ENCODE data around the gene PODXL2.
"Not testable (repeated sequence)": the region's sequence is repeated elsewhere in the genome, so short reads cannot be mapped to it uniquely, and the experiment has no call there.

The PODXL2 gene

DNA sequence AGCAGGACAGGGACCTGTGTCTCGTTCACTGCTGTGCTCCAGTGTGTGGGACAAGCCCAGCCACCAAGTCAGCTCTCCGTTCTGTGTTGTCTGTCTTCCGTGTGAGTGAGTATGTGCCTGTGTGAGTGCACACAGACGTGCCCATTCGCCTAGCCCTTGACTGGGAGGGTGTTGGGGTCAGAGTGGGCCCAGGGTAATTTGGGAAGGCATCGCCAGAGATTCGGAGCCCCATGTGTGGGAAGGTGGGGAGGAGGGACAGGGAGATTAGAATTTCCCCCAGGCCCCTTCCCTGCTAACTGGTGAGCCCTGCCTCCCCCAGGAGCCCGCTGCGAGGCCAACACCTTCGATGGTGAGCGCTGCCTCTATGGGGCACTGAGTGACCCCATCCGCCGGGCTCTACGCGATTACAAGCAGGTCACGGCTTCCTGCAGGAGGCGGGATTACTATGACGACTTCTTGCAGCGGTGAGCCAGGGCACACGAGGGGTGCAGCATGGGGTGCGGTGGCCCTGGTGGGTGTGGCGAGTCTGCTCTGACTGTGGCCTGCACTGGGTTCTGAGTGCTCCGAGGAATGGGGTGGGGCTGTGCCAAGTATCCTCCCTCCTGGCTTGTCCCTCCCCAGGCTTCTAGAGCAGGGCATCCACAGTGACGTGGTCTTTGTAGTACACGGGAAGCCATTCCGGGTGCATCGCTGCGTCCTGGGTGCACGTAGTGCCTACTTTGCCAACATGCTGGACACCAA, 46.8 kb downstream of the PODXL2 start:
- DNase-seq: no peak

DNA sequence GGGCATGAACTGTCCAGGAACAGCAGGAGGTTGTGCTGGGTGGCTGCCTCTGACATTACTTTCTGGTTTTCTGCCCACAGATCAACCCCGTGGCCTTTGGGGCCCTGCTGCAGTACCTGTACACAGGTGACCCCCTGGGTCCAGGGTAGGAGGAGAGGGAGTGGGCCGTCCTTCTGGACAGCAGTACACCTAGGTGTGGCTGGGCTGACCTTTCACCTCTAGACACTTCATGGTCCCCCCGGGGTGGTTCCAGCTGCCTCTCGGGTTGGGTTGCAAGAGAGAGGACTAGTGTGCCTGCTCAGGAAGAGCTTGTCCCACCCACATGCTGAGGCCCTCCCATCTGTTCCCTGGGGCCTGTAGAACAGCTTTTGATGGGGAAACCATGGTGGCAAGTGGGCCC, 47.5 kb downstream of the PODXL2 start:
- DNase-seq: no peak

DNA sequence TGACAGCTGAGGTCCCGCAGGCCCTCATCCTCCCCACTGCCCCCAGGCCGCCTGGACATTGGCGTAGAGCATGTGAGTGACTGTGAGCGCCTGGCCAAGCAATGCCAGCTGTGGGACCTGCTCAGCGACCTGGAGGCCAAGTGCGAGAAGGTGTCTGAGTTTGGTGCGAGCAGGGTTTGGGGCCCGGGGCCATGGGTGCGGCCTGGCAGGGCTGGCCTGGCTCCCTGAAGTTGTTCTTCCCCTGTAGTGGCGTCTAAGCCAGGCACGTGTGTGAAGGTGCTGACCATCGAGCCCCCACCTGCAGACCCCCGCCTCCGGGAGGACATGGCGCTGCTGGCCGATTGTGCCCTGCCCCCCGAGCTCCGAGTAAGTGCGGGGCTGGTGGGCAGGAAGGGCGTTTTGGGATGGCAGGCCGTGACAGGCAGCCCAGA, 48.0 kb downstream of the PODXL2 start:
- no peak for DNase-seq

GRCh38 chr3:127677541-127678314, 48.7 kb downstream of the PODXL2 start:
- no peak for DNase-seq

- DNase-seq: no peak
Measured at GRCh38 chr3:127678315-127678599, 49.3 kb downstream of the PODXL2 start.

- DNase-seq: no peak
Measured at GRCh38 chr3:127678611-127679533, 49.9 kb downstream of the PODXL2 start.

- no peak for DNase-seq
Measured at GRCh38 chr3:127679534-127680145, 50.7 kb downstream of the PODXL2 start.

GRCh38 chr3:127680146-127680661, 51.2 kb downstream of the PODXL2 start:
- no peak for DNase-seq

DNA sequence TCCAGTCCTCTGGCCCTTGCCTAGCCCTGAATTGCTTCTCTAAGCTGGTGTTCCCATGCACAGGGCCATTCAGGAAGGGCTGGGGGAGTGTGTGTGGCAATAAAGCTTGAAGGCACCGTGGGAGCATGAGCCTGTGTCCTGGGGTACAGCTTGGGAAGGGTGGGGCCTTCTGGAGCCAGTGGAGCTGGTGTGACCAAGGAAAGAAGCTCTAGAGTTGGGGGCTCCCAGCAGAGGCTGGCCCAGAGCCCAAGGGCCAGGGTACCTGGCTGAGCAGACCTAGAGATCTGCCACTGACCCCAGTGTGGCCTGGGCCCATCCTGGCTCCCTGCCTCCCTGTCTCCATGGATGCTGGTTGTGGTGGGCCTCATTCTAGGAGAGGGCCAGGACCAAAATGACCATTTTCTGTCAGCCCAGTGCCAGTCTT, 51.8 kb downstream of the PODXL2 start:
- no peak for DNase-seq

GRCh38 chr3:127682175-127682554, 53.2 kb downstream of the PODXL2 start:
- DNase-seq: not testable (repeated sequence)

DNA sequence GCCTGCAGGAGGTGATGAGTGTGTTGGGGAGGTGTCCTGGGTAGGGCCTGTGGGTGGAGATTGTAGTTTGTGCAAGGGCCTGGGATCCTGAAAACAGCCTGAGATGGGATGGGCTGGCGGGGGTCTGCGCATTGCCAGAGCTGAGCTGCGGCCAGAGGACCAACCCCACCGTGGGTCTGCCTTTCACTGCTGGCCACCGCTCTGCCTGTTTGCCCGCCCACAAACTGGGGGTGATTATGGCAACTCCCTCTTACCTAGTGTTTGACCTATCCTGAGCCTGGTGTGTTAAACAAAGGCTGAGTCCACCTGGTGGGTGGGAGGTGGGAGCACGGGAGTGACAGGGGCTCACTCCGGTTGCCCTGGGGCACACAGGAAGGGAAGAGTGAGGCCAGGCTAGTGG, 53.6 kb downstream of the PODXL2 start:
- no peak for DNase-seq

DNA sequence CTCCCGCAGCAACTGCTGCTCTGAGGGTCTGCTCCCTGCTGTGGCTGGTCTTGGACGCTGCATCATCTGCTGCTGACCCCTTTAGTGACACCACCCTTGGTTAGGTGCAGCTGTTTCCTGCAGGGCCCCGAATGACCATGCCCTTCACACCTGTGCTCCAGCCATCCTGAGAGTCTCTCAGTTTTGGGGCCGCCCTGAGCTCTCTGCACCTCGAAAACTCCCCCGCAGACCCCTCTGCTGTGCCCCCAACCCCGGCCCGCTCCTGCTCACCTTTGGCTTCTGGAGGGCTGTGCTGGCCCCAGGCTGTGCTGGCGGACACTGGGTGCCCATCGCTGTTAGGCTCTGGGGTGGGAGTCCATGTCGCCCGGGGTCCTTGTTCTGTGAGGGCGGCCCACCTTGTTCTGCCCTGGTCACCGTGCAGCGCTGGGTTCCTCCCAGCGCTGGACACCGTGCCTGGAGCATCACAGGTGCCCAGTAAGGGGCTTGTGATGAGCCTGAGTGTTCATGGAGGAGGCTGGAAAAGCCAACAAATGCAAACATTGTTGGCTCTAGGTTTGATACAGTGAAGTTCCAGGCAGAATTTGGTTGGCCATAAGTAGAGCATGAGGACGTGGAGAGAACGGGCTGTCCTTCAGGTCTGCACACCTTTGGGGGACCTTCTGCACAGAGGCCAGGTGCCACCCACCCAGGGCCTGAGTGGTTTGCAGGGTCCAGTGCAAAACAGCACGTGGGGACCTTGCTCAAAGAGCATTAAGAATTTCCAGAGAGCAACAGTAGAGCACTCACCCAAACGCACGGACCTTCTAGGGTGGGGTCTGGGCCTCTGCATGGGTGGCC, 56.1 kb downstream of the PODXL2 start:
- no peak for DNase-seq

DNA sequence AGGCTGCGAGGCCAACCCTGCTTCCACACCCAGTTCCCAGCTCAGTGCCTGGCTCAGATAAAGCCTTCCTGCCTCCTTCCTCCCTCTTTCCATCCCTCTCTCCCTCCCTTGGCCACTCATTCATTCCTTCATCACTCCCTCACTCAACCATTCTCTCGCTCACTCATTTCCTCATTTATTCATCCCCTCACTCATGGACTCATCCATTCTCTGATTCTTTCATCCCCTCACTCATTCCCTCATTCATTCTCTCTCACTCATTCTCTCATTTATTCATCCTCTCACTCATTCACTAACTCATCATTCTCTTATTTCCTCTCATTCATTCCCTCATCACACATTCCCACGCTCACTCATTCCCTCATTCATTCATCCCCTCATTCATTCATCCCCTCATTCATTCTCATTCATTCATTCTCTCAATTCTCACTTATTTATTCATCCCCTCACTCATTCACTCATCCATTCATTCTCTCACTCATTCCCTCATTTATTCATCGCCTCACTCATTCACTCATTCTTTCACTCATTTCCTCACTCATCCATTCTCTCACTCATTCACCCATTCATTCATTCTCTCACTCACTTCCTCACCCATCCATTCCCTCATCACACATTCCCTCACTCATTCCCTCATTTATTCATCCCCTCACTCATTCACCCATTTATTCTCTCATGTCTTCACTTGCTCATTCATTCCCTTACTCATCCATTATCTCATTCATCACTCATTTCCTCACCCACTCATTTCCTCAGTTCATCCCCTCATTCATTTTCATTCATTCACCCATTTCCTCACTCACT, 56.9 kb downstream of the PODXL2 start:
- DNase-seq: no peak

DNA sequence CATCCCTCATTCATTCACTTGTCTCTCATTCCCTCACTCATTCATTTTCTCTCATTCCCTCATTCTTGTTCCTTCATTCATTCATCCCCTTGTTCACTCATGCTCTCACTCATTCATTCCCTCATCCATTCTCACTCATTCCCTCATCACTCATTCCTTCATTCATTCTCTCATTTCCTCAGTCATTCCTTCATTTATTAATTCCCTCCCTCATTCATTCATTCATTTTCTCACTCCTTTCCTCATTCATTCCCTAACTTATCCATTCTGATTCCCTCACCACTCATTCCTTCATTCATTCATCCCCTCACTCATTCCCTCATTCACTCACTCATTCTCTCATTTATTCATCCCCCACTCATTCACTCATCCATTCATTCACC, 57.5 kb downstream of the PODXL2 start:
- no peak for DNase-seq

GRCh38 chr3:127687228-127687737, 58.3 kb downstream of the PODXL2 start:
- DNase-seq: no peak

- no peak for DNase-seq
Measured at GRCh38 chr3:127688022-127688415, 59.0 kb downstream of the PODXL2 start.

DNA sequence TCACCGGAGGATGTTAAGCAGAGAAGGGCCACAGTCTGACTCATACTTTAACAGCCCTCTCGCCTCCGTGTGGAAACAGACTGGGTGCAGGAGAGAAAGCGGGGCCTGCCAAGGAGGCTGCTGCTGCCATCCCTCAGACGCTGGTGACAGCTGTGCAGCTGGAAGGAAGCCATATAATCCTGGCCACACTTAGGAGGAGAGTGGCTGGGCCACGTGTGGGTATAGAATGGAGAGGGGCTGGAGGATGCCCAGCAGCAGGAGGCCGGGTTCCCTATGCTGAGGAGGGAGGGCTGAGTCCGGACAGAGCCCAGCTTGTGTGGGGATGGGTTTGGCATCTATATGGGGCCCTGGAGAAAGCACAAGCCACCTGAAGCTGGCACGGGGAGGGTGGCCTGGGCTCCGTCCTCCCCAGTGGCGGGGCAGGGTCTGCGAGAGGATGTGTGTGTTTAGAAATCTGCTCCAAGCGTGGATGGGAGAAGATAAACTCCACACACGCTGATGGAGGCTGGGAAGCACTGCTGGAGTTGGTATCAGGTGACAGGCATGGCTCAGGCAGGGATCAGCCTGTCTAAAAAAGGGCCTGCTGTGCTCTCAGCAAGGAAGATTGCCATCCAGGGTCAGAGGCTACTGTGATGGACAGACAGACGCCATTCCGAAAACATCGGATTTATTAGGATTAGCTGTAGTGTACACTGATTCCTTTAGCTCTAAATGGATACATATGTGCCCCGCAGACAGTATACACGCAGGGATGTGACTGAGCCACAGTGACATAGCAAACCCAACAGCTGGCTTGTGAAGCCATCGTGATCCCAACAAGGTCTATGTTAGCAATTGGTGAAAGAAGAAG, 59.7 kb downstream of the PODXL2 start:
- no peak for DNase-seq

DNA sequence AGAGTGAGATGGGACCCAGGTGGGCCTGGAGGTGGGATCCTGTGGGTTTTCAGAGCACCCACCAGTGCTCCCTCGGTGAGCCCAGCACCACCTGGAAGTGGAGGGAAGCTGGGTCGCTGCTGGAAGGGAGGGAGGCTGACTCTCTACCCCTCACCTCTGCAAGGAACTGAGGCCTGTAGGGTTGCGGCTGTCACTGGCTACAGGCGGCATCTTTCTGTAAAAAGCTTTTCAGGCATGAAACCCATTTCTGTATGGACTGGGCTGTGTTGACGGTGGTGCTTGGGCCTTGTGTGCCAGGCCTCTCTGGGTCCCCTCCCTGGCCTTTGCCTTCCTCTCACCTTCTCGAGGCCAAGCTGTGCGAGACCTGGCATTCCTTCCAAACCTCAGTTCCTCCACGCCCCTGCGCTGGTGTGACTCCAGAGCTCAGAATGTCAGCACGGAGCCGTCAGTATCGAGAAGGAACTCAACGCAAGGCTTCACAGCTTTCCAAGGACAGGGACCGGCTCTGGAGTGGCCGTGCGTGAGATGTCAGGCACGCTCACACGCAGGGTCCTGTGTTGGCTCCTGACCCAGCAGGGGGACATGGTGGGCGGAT, 60.4 kb downstream of the PODXL2 start:
- no peak for DNase-seq

DNA sequence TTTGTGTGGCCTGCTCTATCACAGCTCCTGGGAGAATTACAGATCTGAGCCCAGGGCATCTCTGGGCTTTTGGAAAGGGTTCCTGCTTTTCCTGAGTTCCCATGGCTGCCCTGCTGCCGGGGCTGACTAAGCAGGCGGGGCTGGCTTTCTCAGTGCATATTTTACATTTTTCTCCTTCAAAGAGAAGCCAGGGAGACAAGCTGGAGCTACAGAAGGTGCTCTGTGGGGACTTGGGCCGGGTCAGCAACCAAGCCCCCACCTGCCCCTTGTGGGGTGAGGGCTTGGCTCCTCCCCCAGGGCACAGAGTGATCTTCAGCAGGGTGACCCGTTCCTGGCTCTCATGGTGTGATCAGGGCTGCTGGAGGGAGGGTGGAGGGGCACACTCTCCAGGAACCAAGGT, 61.1 kb downstream of the PODXL2 start:
- DNase-seq: no peak
